ENCODE results near the gene TBCC. TPM values are rescaled to one million over a fixed set of nuclear protein-coding genes. Genes with fewer than 3 reads are reported as not detected.
A peak's percentile ranks its signal among the peaks of the same experiment; 100 is the strongest.

TBCC gene
- total RNA-seq, 1 donor from 2014 or later: 36.6 TPM

GRCh38 chr6:42782689-42783176 lies 36.8 kb upstream of the TBCC start:
- peak overlapping the region; percentile 93 for H3K4me3 ChIP-seq (ENCODE audit: low read depth, low read length)
- H3K27me3 ChIP-seq (ENCODE audit: control insufficient read depth, insufficient read depth, low read length): no peaks in the 10 kb centered on the region
- TF ChIP-seq CTCF (IDR thresholded peaks at IDR 0.05; ENCODE audit: insufficient read depth, low read length, severe bottlenecking): no peak
- no peaks in the 10 kb centered on the region for H3K36me3 ChIP-seq (ENCODE audit: control insufficient read depth, insufficient read depth, low read length)
- DNase-seq (ENCODE audit: low read depth) (peak; percentile 68), FAIRE-seq (no peak)

- FAIRE-seq: no peak
- DNase-seq (ENCODE audit: low read depth): peak; percentile 53
- H3K36me3 ChIP-seq (ENCODE audit: control insufficient read depth, insufficient read depth, low read length): no peaks in the 10 kb centered on the region
- no peak for TF ChIP-seq CTCF (IDR thresholded peaks at IDR 0.05; ENCODE audit: insufficient read depth, low read length, severe bottlenecking)
- H3K4me3 ChIP-seq (ENCODE audit: low read depth, low read length): peak within 1 kb of the TSS; percentile 93
- no peaks in the 10 kb centered on the region for H3K27me3 ChIP-seq (ENCODE audit: control insufficient read depth, insufficient read depth, low read length)
Measured at GRCh38 chr6:42781796-42782688, 36.1 kb upstream of the TBCC start, which contains the start of gene BICRAL. BICRAL (plus strand) TSS chr6:42782052; CDS start chr6:42822023, 39,971 bp downstream.

GRCh38 chr6:42781546-42781795 lies 35.6 kb upstream of the TBCC start:
- Histone ChIP-seq H3K27me3 (ENCODE audit: control insufficient read depth, insufficient read depth, low read length) (no peaks in the 10 kb centered on the region), H3K36me3 (ENCODE audit: control insufficient read depth, insufficient read depth, low read length) (no peaks in the 10 kb centered on the region), H3K4me3 (ENCODE audit: low read depth, low read length) (peak overlapping the region; percentile 93)
- FAIRE-seq (no peak), DNase-seq (ENCODE audit: low read depth) (no peak)
- no peak for TF ChIP-seq CTCF (IDR thresholded peaks at IDR 0.05; ENCODE audit: insufficient read depth, low read length, severe bottlenecking)

GRCh38 chr6:42779521-42779920 lies 33.6 kb upstream of the TBCC start:
- no peak for TF ChIP-seq CTCF (IDR thresholded peaks at IDR 0.05; ENCODE audit: insufficient read depth, low read length, severe bottlenecking)
- DNase-seq (ENCODE audit: low read depth) (no peak), FAIRE-seq (no peak)
- Histone ChIP-seq H3K27me3 (ENCODE audit: control insufficient read depth, insufficient read depth, low read length) (no peaks in the 10 kb centered on the region), H3K4me3 (ENCODE audit: low read depth, low read length) (no peak overlapping the region), H3K36me3 (ENCODE audit: control insufficient read depth, insufficient read depth, low read length) (no peaks in the 10 kb centered on the region)

GRCh38 chr6:42778122-42778521 lies 32.2 kb upstream of the TBCC start:
- H3K27me3 ChIP-seq (ENCODE audit: control insufficient read depth, insufficient read depth, low read length): no peaks in the 10 kb centered on the region
- DNase-seq (ENCODE audit: low read depth) (no peak), FAIRE-seq (no peak)
- H3K36me3 ChIP-seq (ENCODE audit: control insufficient read depth, insufficient read depth, low read length): no peaks in the 10 kb centered on the region
- TF ChIP-seq CTCF (IDR thresholded peaks at IDR 0.05; ENCODE audit: insufficient read depth, low read length, severe bottlenecking): no peak
- H3K4me3 ChIP-seq (ENCODE audit: low read depth, low read length): no peak overlapping the region
